HG03159 (cell line): Measurements from ENCODE around the gene FAM234B.

Experiments used
- ATAC-seq: cut with Tn5 transposase; IDR thresholded peaks from one replicate; pipeline ENCODE4 v1.9.1; 2021; ENCODE audit warnings: mild to moderate bottlenecking, moderate library complexity; ENCODE audit not compliant: unreplicated experiment

Gene FAM234B

DNA sequence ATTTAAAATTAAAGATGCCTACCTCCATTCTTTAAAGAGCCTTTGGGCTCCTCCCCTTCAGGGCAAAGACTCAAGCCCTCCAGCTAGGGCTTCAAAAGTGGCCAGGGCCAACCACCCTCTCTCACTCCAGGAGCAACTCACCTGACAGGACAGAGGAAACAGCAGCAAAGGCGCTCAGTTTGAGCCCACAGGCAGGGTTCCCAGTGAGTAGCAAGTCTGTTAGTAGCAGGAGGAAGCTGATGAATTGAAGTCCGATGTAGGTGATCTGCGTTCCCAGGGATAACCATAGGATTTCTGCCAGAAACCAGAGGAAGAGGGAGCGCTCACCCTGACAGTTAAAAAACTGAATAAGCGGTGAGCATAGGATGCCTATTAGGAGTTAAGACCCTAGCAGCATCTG, 43.6 kb downstream of the FAM234B start:
- ATAC-seq = no peak

DNA sequence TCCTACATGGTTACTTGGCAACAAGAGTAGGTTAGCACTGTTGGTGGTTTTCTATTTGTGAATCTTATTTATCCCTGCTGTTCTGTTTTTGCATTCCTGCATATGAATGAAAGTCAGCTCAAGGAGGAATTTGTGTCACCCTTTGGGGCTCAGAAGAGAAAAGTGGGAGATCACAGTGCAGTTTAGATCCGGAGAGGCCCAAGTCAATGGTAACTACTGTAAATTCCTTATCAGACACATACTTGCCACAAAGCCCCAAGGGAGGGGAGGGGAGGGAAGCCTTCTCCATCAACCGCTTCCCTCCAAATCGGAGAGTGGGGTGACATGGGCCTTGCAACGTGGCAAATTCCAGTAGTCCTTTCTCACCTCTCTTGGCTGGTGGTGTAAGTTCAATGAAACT, 44.3 kb downstream of the FAM234B start:
- ATAC-seq = no peak

DNA sequence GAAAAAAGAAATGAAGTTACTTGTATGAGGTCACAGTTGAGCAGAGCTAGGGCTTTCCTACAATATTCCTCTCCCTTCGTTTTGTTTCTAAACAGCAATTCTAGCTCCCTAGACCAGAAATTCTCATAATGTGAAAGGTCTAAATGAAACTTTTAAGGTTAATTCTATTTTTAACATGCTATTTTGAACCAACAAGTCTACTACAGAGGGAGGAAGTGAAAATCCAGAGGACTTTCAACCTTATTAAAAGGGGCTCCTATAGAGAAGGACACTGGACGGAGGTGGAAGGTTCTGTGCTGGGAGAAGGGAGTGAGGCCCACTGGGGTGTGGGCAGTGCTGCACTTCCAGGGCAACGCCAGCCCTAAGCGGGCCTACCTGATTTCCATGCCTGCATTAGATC, 45.9 kb downstream of the FAM234B start:
- no peak for ATAC-seq

DNA sequence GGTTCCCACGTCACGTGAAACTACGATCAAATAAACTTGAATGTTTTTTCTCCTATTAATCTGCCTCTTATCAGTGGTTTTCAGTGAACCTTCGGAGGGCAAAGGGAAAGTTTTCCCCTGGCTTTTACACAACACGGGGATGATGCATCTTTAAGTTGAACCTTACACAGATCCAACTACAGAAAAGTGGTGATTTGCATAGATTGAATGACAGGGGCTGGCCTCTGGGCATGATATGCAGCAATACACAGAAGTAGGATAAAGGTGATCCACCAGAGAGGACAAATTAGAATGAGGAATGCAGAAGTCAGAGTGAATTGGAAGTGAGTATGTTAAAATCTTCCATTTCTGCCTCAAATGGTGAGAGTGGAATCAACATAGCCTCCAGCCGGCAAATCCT, 47.7 kb downstream of the FAM234B start:
- no peak for ATAC-seq

DNA sequence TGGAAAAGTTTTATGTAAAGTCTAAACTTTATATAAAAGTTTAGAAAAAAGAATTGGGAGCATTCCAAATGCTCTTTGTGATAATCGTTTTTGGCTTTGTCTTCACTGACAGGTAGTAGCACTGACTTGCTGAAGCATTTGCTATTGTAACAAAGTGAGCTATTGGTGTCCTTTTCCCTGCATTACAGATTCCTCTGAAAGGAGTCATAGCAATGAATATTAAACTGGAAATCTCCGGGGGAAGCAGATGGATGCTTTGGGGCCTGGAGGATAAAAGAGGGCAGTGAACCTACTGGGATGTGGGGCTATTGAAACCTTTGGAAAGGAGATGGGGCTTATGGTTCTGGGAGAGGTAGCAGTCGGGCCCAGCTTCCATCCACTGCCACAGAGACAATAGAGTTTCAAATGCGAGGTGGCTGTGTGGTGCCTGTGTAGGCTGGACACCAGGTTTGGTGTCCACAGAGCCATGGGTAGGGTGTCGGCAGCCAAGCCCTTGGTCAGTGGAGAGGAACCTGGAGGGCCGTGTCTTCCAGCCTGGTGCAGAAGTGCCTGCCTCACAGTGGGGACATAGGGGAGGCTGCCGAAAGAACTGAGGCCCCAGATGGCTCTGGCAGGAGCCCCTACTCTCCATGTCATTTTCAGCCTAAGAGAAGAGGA, 49.1 kb downstream of the FAM234B start:
- no peak for ATAC-seq

DNA sequence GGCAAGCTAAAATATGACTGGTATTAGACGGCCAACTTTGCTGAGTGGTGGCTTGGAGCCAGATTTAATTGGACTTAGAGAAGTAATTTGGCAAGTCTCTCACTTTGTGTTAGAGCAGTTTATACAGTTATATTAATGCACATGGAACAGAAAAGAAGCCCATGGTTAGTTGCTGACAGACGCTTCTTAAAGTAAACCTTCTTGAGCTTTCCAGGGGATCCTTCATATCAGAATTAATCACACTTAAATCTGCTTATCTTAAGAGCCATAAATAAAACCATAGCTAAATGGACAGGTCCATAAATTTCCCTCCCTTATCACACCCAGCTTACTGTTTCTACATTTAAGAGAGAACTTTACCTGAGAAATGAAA, 49.7 kb downstream of the FAM234B start:
- ATAC-seq = no peak

DNA sequence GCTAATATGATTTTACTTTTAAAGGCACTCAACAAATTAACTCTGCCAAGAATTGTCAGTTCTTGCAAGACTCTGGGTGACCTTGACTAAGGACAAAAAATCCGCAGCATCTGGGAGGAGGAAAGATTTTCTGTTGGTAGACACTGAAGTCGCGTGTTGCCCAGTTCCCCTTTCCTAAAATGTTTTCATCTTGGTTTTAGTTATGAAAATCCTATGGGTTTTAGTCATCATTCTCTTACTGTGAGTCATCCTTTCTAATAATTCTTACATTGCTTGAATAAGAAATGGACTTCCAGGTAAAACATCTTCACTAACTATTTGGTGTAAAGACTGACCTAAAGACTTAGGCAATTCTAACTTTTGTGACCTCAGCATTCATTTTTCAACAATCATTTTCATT, 50.2 kb downstream of the FAM234B start:
- peak; percentile 39 for ATAC-seq

DNA sequence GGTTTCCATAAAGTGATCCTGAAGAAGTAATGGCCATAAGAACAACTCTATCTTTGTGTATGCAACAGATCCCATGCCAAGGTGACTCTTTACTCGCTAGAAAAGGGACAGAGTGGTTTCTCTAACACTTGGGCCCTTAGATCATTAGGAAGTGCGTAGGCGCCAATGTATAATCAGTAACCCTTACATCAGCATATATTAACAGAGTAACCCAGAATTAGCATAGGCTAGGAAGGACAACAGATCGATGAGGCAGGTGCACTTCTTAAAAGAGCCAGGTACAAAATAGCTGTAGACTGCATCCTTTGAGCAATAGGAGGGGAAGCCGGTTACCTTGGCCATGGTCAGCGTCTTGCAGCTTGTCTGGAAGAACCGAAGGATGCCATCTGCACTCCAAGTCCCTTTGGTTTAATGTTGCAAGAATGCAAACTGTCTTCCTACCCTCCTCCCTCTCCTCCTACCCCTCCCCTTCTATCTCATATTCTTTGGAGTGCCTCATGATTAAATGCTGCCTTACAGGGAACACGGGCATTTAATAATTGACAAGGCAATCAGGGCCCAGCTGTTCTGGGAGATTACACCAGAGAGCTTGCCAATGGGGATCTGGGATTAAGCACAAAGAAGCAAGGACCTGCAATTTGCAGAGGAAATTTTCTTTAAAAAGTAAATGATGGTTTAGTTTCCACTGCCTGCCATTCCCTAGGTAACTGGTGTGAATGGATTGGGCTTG, 51.2 kb downstream of the FAM234B start:
- ATAC-seq = no peak

DNA sequence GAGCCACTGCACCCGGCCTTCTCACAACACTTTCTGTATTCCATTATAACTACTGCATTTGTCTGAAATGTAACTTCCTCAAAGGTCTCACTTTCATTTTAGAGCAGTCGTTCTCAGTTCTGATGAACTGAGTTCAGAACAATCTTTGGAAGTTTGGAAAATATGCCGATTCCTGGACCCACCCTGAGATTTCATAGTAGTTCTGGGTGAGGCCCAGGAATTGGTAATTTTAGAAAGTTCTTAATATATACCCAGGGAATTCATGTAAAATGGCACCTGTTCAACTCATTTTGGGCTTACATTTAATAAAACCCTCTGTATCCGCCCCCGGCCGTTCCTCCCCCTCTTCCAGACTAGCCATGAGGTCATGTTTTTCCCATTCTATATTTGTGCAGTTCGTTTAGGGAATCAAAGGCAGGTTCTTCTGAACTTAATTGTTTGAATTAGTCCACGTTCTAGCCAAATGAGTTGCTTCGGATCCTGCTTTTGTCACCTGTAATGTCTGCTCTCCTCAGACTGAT, 53.4 kb downstream of the FAM234B start:
- ATAC-seq = no peak

DNA sequence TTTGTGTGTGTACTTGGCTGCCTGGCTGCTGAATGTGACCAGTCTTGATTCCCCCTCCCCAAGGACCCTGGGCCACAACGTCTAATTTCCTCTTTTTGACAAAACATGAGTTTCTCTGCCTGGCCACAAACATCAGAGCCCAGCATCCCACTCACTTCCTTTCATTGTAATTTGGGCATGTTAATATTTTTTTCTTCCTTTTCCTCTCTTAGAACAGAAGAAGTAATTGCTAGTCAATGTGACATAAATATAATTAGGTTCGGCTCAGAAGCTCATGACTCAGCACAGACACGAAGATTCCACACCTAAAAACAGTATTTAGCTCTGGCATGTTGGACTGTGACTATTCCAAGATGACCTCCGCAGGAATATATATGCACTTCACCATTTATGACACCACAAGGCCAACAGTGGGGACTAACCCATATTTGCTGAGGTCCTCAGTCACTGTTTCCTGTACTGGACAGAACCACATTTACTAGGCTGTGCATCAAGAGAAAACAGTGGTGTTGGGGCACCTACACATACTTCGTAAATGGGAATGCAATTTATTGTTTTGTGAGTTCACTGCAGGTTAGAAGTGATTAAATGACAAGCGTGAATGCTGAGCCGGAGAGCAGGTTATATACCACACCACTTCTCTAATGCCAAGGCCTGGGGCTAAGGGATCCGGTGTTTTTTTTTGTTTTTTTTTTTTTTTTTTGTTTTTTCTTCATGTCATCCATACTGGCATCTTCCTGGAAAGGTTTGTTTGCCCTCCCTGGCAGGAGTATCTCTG, 55.1 kb downstream of the FAM234B start:
- ATAC-seq = no peak

DNA sequence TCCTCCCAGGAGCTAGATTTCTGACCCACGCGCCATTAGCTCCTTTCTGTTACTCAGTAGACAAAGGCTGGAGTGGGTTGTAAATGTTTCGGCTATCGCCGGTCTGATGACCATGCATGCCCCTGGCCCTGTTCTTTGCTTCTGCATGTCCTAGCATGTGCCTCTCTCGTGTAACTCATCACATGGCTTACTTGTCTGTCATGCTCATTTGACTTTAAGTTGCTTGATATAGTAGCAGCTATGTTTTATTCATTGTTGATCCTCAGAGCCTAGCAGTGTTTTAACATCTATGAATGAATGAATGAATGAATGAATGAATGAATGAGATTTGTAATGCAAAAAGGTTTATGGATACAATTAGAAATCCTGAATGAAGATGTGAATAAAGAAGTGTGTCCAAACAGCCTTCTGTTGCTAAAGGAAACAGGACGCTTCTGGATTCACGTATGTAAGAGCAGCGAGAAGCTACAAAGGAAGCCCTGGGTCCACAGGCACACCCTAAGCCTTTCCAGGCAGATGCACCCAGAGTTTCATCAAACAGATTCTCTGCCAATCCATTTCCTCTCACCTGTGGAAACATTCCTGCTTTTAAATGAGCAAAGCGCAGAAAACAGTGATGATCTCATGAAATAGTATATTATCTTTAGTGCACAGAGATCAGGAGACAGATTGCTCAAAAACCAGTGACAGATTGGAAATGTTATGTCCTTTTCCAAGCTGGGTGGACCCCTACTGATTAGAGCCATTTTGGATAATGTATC, 55.8 kb downstream of the FAM234B start:
- no peak for ATAC-seq

DNA sequence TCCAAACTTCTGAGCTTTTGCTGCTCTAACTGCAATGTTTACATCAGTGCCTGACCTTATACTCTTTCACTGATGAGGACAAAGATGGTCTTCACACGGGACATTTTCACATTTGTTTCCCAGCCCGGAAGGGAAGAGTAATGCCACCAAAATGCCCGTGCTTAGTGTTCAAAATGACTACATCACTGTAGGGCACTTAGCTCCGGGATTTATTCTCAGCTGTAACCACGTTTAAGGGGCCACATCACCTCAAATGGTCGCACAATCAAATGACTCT, 56.4 kb downstream of the FAM234B start:
- no peak for ATAC-seq

DNA sequence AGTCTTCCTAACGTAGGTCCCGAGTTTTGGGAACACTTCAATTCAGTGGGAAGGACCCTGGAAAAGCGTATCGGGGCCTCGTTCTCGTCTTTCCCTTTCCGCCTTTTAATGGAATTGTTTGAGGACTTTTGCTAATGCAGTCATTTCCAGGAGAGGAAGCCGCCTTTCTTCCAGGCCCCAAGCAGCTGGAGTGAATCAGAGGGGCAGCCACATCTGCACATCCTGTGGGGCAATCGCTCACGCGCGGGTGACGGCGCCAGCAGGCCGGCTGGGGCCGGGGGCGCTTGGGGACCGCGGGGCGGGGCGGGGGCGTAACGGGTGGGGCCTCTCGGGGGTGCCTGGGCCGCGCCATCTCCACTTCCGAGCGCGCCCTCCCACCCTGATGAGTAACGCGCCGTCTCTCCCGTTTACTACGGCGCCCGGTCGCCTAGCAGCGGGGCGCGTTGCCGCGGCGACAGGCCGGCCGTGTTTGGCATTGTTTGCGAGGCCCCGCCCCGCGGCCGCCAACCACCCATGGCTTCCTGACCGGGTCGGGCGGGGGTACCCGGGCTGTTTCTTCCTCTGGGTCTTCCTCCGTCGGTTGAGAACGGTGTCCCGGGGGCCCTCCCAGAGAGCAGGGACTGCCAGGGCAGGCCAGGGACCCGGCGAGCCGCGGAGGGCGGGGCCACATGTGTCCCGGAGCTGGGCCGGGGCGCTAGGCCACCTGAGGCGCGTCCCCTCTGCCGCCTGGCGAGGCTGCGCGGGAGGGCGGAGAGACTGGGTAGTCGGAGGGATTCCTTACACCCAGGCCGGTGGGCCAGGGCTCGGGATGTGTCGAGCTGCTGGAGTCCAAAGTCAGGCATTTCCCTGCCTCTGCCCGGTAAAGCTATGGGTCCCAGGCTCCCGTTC, 56.9 kb downstream of the FAM234B start:
- ATAC-seq = peak; percentile 80

DNA sequence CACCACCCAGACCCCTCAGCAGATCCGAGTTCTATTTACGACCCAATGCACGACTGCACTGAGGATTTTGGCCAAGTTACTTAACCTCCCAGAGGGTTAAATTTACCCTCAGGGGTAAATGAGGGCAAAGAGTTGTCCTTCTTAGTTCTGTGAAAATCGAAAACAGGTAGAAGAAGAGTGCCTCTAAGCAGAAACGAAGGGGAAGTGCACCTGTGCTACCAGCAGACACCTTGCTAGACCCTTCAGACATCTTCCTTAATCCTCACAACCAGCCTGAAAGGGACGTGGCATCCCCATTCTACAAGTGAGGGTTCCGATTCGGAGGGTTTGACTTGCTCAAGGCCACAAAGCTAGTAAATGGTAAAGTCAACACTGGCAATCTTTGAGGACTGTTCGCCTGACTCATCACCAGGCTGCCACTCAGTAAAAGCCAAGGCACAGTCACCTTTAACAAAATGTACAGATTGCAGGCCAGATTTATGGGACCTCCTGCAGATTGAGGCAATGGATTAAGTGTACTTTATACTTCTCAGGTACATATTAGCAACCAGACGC, 57.7 kb downstream of the FAM234B start:
- no peak for ATAC-seq

DNA sequence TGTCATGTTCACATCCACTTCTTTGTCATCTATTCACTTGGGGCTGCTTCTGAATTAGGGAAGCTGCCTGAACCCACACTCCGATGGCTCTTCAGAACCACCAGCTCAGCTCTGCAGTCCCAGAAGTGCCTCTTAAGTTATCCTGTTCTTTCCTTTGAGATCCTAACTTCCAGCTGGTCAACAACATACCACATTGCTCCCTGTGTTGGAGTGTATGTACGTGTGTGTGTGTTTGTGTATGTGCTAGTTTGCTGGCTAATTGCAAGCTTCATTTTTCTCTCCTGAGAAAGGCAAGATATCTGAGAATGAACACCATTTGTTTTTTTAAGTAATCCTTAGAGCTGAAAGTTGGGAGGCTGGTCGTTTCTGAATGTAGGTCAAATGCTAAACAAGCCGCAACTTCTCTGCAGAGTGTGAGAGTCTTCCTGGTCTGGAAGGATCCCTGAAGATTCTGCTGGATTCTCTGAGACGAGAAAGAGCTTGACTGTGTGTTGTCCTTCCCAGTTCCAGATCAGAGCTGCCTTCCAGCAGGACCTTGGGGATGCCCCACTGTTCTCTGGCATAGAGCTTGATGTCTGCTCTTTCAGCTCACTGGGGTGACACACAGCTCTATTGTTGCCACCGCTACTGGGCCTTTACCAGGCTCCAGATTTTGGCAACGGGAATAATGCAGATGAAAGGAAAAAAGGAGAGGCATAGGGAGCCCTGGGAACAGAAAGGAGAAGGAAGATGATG, 58.4 kb downstream of the FAM234B start:
- no peak for ATAC-seq

DNA sequence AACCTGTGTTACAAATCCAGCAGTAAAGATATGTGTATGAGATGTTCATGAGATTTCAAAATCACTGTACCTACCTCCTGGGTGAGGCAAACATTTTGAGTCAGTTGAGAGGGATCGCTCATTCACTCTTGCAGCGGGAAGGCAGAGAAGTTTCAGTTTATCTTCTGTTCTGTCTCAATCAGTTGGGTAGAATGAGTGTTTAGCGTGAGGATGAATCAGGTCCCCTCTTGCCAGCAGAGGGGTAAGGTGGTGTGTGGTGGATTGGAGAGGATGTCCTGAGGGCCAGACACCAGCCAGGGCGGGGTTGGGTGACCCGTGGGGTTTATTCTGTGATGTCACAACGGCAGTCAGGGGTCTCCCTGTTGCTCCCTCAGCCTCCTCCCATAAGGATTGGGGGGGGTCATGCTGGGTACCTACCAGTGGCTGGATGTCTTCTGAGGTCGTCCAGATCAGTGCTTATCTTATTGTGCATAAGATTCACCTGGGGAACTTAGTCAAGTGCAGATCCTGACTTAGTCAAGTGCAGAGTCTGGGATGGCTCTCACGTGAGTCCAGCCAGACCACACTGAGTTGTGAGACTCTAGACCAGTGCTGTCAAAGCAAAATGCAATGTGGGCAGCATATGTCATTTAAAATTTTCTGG, 59.3 kb downstream of the FAM234B start, which contains the start of gene GSG1:
Gene GSG1, minus strand, starts transcription at position 277 of the 643 bp plus-strand sequence. Its CDS starts 155 bp downstream, at position 122.
- ATAC-seq = no peak

DNA sequence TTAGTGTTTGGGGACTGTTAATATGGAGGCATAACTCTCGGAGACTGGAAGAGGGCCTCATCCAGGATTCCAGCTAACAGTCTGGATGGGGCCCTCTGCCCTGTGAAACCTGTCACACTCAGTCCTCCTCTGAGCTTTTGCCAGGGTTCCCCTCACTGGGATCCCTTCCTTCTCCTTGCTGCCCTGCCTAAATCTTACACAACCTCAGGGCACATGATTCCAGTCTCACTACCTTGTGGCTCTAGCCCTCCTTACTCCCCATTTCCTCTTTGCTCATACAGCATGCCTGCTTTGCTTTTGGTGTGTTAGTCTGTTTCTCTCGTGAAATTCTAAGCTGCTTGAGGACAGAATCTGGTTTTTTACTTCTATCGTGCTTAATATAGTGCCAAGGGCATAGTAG, 60.2 kb downstream of the FAM234B start:
- ATAC-seq = no peak

DNA sequence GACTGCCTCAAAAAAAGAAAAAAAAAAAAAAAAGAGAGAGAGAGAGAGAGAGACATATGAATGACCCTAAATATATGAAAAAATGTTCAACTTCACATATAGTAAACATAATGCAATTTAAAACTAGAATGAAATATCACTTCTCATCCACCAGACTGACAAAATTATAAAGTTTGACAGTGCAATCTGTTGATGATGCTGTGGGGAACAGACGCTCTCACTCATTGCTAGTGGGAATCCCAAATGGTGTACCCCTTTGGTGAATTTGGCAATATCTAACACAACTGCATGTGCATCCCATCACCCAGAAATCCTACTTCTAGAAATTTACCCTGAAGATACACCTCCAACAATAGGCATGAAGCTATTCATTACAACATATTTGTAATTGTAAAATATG, 61.6 kb downstream of the FAM234B start:
- no peak for ATAC-seq

DNA sequence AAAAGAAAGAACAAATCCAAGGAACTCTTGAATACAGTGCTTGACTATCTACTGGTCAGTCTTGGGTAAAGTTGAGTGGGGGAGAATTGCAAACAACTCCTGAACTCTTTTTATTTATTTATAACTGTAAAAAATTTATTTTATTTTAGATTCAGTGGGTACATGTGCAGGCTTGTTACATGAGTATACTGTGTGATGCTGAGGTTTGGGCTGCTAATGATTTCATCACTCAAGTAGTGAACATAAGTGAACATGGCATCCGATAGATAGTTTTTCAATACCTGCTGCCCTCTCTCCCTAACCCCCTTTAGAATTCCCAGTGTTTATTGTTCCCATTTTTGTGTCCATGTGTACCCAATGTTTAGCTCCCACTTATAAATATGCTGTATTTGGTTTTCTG, 62.5 kb downstream of the FAM234B start:
- ATAC-seq = no peak
